Keratinocyte (primary cell): ENCODE measurements around the gene TEX51. TPM values are rescaled to one million over a fixed set of nuclear protein-coding genes. Genes with fewer than 3 reads are reported as not detected.

Experiments
- DNase-seq: peaks from one replicate; pipeline ENCODE4 v3.0.0-alpha.2; 2011; ENCODE audit warnings: low read depth, missing footprints, low spot score
- FAIRE-seq: peaks from 2 replicates; lab custom pipeline; 2011; peaks lifted over from hg19 to GRCh38; lab: Jason Lieb, UNC
- H2AFZ ChIP-seq: 2 replicates; pipeline ENCODE4 v1.6.0; 2012; ENCODE audit warnings: low read length, control low read depth, inconsistent platforms; ENCODE audit not compliant: control insufficient read depth
- H3K27ac ChIP-seq: 2 replicates; pipeline ENCODE4 v1.5.1; 2011; ENCODE audit warnings: low read length; ENCODE audit not compliant: control insufficient read depth, insufficient read depth
- H3K27me3 ChIP-seq: 3 replicates; pipeline ENCODE4 v1.6.0; 2011; ENCODE audit warnings: low read length; ENCODE audit not compliant: control insufficient read depth, insufficient read depth; ENCODE audit errors: extremely low read depth
- H3K36me3 ChIP-seq, 2 experiments: 2 replicates in 1 of 2; 3 replicates in 1 of 2; pipeline ENCODE4 v1.5.1; 2011; ENCODE audit warnings: low read length in 2 of 2, mild to moderate bottlenecking in 1 of 2; ENCODE audit not compliant: control insufficient read depth in 2 of 2, insufficient read depth in 2 of 2; ENCODE audit errors: extremely low read depth in 1 of 2
- H3K4me1 ChIP-seq: 3 replicates; pipeline ENCODE4 v1.5.1; 2011; ENCODE audit warnings: low read length; ENCODE audit not compliant: control insufficient read depth, insufficient read depth; ENCODE audit errors: extremely low read depth
- H3K4me2 ChIP-seq: 3 replicates; pipeline ENCODE4 v1.6.0; 2011; ENCODE audit warnings: low read depth, low read length; ENCODE audit not compliant: control insufficient read depth, insufficient read depth; ENCODE audit errors: extremely low read depth
- H3K4me3 ChIP-seq, 3 experiments: fragments of 200-600 bp in 1 of 3; sonication (generic) in 1 of 3; 2 replicates in 2 of 3; 3 replicates in 1 of 3; pipeline ENCODE4 v1.5.1; 2011 to 2016; ENCODE audit warnings: low read length in 3 of 3, mild to moderate bottlenecking in 3 of 3, control low read depth in 2 of 3, inconsistent platforms in 1 of 3, low read depth in 1 of 3, mixed read lengths in 1 of 3, mixed run types in 1 of 3, moderate library complexity in 1 of 3; ENCODE audit not compliant: control insufficient read depth in 2 of 3, insufficient read depth in 2 of 3; ENCODE audit errors: extremely low read depth in 1 of 3
- H3K79me2 ChIP-seq: 2 replicates; pipeline ENCODE4 v1.6.0; 2012; ENCODE audit warnings: low read length; ENCODE audit not compliant: control insufficient read depth, insufficient read depth
- H3K9ac ChIP-seq: 3 replicates; pipeline ENCODE4 v1.6.0; 2011; ENCODE audit warnings: low read length; ENCODE audit not compliant: control insufficient read depth, insufficient read depth; ENCODE audit errors: extremely low read depth
- H3K9me1 ChIP-seq: 3 replicates; pipeline ENCODE4 v1.6.0; 2011; ENCODE audit warnings: low read length; ENCODE audit not compliant: control insufficient read depth, insufficient read depth; ENCODE audit errors: extremely low read depth
- H3K9me3 ChIP-seq: 2 replicates; pipeline ENCODE4 v1.5.1; 2012; ENCODE audit warnings: low read depth, low read length; ENCODE audit not compliant: control insufficient read depth
- H4K20me1 ChIP-seq: 3 replicates; pipeline ENCODE4 v1.6.0; 2011; ENCODE audit warnings: low read length; ENCODE audit not compliant: control insufficient read depth, insufficient read depth; ENCODE audit errors: extremely low read depth
- EZH2 ChIP-seq: IDR thresholded peaks from one replicate; pipeline ENCODE4 v1.6.1; 2012; ENCODE audit warnings: inconsistent platforms, mild to moderate bottlenecking, low read length, moderate library complexity
- dilution Hi-C: fragments of 300-500 bp; cut with MboI; formaldehyde crosslinking; loops from one replicate; pipeline ENCODE4 v1.7.0; 2020; ENCODE audit warnings: low sequenced_read_pairs; ENCODE audit not compliant: extremely low pct_ligation_motif_present
- polyA plus RNA-seq, 5 experiments: library from polyadenylated mRNA; depleted of rRNA in 3 of 5; stranded (reverse) in 3 of 5; stranded (forward) in 1 of 5; unstranded in 1 of 5; fragments of >200 nt; gene quantifications; 1 replicate in 1 of 5; 2 replicates in 3 of 5; 3 replicates in 1 of 5; pipeline versions ENCODE4 v1.2.1 to v1.2.3, GENCODE V29; 2011 to 2012; ENCODE audit warnings: missing spikeins in 2 of 5, low read depth in 1 of 5, low replicate concordance in 1 of 5
- TF ChIP-seq, protein P1 (sequence below), 3 experiments: IDR thresholded peaks in 1 of 3; conservative IDR thresholded peaks in 1 of 3; optimal IDR thresholded peaks in 1 of 3; 2 replicates in 2 of 3; 3 replicates in 1 of 3; pipeline versions ENCODE3 to v1.5.1; 2011; ENCODE audit warnings: low read length in 3 of 3, mild to moderate bottlenecking in 3 of 3, moderate library complexity in 2 of 3, control low read depth in 1 of 3, inconsistent platforms in 1 of 3; ENCODE audit not compliant: insufficient read depth in 2 of 3; ENCODE audit errors: extremely low read depth in 1 of 3

Gene TEX51
- polyA plus RNA-seq, 1 donor (not counting 4 experiments of a cell fraction or from before 2014, with no cell fraction given), result not detected

DNA sequence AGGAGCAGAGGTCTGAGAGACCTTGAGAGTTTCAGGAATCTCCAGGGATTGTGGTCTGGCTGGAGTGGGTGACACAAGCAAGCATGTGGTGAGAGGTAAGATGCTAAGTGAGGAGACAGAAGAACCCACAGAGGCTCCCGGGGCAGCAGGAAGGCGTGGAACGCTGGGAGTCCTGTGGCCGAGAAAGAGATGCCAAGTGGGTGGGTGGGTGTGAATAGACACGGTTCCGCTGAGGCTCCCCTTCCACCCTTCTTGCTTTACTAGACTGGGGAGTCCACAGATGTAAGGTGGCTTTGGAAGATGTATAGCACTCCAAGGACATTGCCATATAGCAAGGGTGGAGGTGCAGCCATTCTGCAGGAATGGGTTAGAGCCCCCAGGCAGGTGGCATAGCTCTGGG lies 4.2 kb downstream of the TEX51 start:
- dilution Hi-C loops, result no loop called here
- no peak overlapping the region for H3K4me2 ChIP-seq
- no peaks in the 10 kb centered on the region for H4K20me1 ChIP-seq
- H3K4me1 ChIP-seq, result no peaks in the 10 kb centered on the region
- no peaks in the 10 kb centered on the region for H3K79me2 ChIP-seq
- no peak overlapping the region for H3K9ac ChIP-seq
- H2AFZ ChIP-seq, result no peak overlapping the region
- H3K9me3 ChIP-seq, result peaks cover 5% of the 10 kb centered on the region
- TF ChIP-seq EZH2, result no peak
- TF ChIP-seq, protein P1, sequence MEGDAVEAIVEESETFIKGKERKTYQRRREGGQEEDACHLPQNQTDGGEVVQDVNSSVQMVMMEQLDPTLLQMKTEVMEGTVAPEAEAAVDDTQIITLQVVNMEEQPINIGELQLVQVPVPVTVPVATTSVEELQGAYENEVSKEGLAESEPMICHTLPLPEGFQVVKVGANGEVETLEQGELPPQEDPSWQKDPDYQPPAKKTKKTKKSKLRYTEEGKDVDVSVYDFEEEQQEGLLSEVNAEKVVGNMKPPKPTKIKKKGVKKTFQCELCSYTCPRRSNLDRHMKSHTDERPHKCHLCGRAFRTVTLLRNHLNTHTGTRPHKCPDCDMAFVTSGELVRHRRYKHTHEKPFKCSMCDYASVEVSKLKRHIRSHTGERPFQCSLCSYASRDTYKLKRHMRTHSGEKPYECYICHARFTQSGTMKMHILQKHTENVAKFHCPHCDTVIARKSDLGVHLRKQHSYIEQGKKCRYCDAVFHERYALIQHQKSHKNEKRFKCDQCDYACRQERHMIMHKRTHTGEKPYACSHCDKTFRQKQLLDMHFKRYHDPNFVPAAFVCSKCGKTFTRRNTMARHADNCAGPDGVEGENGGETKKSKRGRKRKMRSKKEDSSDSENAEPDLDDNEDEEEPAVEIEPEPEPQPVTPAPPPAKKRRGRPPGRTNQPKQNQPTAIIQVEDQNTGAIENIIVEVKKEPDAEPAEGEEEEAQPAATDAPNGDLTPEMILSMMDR (optimal IDR thresholded peaks at IDR 0.05 in 1 of 3, IDR thresholded peaks at IDR 0.05 in 1 of 3, conservative IDR thresholded peaks at IDR 0.05 in 1 of 3; ENCODE audit: extremely low read depth in 1 of 3, insufficient read depth in 2 of 3, low read length in 3 of 3), result no peak
- H3K27ac ChIP-seq, result no peak overlapping the region
- no peak for FAIRE-seq
- H3K9me1 ChIP-seq, result no peaks in the 10 kb centered on the region
- H3K36me3 ChIP-seq, result no peaks in the 10 kb centered on the region
- DNase-seq, result no peak
- no peaks in the 10 kb centered on the region for H3K27me3 ChIP-seq
- H3K4me3 ChIP-seq, result no peak overlapping the region

DNA sequence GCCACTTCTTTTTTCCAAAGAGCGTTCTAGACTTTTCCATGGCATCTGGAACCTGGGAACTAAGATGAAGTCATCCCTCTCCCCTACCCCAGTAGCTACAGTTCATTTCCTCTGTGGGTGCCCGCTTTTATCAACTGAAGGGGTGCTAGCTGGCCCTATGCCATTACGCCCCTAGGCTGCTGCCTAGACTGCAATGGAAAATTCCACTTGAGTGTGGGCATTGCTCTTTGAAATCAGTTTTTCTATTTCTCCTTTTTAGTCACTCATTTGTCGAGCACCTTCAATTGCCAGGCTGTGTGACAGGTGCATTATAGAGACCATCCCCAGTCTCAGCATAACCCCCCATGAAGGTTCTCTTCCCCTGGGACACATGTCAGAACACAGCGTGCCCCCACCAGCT lies 7.3 kb downstream of the TEX51 start:
- H3K79me2 ChIP-seq, result no peaks in the 10 kb centered on the region
- H3K4me3 ChIP-seq, result no peak overlapping the region
- FAIRE-seq, result no peak
- no peak overlapping the region for H3K27ac ChIP-seq
- H2AFZ ChIP-seq, result no peak overlapping the region
- no peaks in the 10 kb centered on the region for H4K20me1 ChIP-seq
- no peaks in the 10 kb centered on the region for H3K4me1 ChIP-seq
- H3K4me2 ChIP-seq, result no peak overlapping the region
- no peaks in the 10 kb centered on the region for H3K27me3 ChIP-seq
- no peaks in the 10 kb centered on the region for H3K9me1 ChIP-seq
- dilution Hi-C loops, result no loop called here
- peaks cover 5% of the 10 kb centered on the region for H3K9me3 ChIP-seq
- no peak overlapping the region for H3K9ac ChIP-seq
- no peaks in the 10 kb centered on the region for H3K36me3 ChIP-seq
- no peak for DNase-seq
- TF ChIP-seq EZH2, result no peak
- TF ChIP-seq, protein P1 (optimal IDR thresholded peaks at IDR 0.05 in 1 of 3, IDR thresholded peaks at IDR 0.05 in 1 of 3, conservative IDR thresholded peaks at IDR 0.05 in 1 of 3; ENCODE audit: extremely low read depth in 1 of 3, insufficient read depth in 2 of 3, low read length in 3 of 3), result no peak
